ENCODE results near the gene ZNF154. TPM values are rescaled to one million over a fixed set of nuclear protein-coding genes. Genes with fewer than 3 reads are reported as not detected.
A peak's percentile ranks its signal among the peaks of the same experiment; 100 is the strongest.

ZNF154 gene
- total and polyA plus RNA-seq, 5 donors from 2014 or later, result 0.25 to 3.7 (median 1.2) TPM; not detected in 1

DNA sequence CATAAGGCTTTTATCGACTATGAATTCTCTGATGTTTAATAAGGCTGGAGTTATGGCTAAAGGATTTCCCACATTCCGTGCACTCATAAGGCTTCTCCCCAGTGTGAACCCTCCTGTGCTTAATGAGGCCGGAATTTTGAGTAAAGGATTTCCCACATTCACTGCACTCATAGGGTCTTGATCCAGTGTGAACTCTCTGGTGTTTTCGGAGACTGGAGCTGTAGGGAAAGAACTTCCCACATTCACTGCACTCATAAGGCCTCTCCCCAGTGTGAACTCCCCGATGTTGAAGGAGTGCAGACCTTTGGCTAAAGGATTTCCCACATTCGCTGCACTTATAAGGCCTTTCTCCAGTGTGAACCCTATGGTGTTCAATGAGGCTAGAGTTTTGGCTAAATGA, 7.4 kb downstream of the ZNF154 start:
- no peak overlapping the region for H3K4me3 Mint-ChIP-seq
- Histone ChIP-seq H3K27me3 (ENCODE audit: control insufficient read depth, insufficient read depth, low read length) (no peaks in the 10 kb centered on the region), H3K27ac (ENCODE audit: insufficient read depth, low read length, poor library complexity, severe bottlenecking) (no peak overlapping the region), H3K4me3 (ENCODE audit: low read depth, low read length) (no peak overlapping the region), H3K9me3 (ENCODE audit: control insufficient read depth in 2 of 2, low read length in 2 of 2) (peaks cover 75 to 94% of the 10 kb centered on the region in 2 experiments), H3K4me1 (ENCODE audit: control insufficient read depth, insufficient read depth, low read length, poor library complexity, severe bottlenecking) (no peaks in the 10 kb centered on the region), H3K36me3 (ENCODE audit: control insufficient read depth, insufficient read depth, low read length) (peaks cover 38% of the 10 kb centered on the region)
- no peak for DNase-seq
- H3K4me1 Mint-ChIP-seq, result peaks cover 0 to 9% (median under 1%) of the 10 kb centered on the region in 4 donors
- peaks cover 1 to 84% (median 45%) of the 10 kb centered on the region in 7 donors for H3K9me3 Mint-ChIP-seq
- H3K27me3 Mint-ChIP-seq, result peaks cover 4% of the 10 kb centered on the region
- no peak for ATAC-seq (ENCODE audit: low read depth in 2 of 2)
- H3K36me3 Mint-ChIP-seq, result peaks cover 65% of the 10 kb centered on the region
- H3K27ac Mint-ChIP-seq, result no peak overlapping the region

DNA sequence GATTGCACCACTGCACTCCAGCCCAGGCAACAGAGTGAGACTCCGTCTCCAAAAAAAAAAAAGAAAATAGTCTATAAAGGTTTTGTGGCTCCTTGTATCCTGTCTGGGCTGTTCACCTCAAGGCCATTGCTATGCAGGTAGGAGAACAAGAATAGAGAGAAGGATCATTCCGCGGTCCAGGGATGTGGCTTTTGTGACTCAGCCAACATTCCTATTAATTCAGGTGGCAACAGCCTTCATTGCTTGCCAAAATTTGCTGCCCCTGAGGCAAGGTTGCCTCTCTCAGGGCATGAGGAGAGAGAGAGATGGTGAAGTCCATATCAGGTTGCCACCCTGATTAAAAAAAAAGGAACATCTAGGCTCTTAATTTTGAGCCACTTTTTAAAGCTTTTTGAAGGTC, 19.3 kb downstream of the ZNF154 start:
- H3K4me3 Mint-ChIP-seq, result peak overlapping the region in 1 of 4 donors; percentile 41
- no peak for DNase-seq
- H3K27me3 ChIP-seq (ENCODE audit: control insufficient read depth, insufficient read depth, low read length), result no peaks in the 10 kb centered on the region
- H3K36me3 ChIP-seq (ENCODE audit: control insufficient read depth, insufficient read depth, low read length), result peaks cover 33% of the 10 kb centered on the region
- no peak overlapping the region for H3K4me3 ChIP-seq (ENCODE audit: low read depth, low read length)
- H3K9me3 ChIP-seq (ENCODE audit: control insufficient read depth in 2 of 2, low read length in 2 of 2), result peaks cover 83 to 97% of the 10 kb centered on the region in 2 experiments
- peaks cover 2 to 85% (median 39%) of the 10 kb centered on the region in 7 donors for H3K9me3 Mint-ChIP-seq
- peaks cover 0 to 6% (median 2%) of the 10 kb centered on the region in 4 donors for H3K4me1 Mint-ChIP-seq
- H3K27me3 Mint-ChIP-seq, result no peaks in the 10 kb centered on the region
- H3K36me3 Mint-ChIP-seq, result peaks cover 32% of the 10 kb centered on the region
- no peak overlapping the region for H3K27ac Mint-ChIP-seq
- H3K27ac ChIP-seq (ENCODE audit: insufficient read depth, low read length, poor library complexity, severe bottlenecking), result no peak overlapping the region
- H3K4me1 ChIP-seq (ENCODE audit: control insufficient read depth, insufficient read depth, low read length, poor library complexity, severe bottlenecking), result no peaks in the 10 kb centered on the region
- no peak for ATAC-seq (ENCODE audit: low read depth in 2 of 2)

DNA sequence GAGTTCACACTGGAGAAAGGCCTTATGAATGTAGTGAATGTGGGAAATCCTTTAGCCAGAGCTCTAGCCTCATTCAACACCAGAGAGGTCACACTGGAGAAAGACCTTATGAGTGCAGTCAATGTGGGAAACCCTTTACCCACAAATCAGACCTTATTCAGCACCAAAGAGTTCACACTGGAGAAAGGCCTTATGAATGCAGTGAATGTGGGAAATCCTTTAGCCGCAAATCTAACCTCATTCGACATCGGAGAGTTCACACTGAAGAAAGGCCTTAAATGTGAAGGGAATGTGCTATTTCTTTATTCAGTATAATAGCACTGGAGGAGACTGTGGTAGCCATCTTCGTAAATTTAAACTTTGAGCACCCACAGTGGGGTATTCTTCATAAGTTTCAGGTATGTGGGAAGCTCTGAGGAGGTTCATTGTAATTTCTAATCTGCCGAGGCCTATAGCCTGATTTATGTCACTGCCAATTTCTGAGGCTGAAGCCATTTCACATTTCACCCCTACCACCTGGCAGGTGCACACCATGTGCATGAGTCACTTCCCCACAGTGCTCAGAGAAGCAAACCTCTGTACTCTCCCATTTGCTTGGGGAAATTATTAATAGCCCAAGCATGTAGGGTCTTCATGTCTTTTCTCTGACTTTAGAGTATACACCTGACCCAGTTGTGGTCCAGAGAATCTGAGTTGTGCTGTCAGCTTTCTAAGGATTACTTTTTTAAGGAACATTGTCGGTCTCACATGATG, 20.8 kb downstream of the ZNF154 start:
- peaks cover 49% of the 10 kb centered on the region for H3K36me3 ChIP-seq (ENCODE audit: control insufficient read depth, insufficient read depth, low read length)

DNA sequence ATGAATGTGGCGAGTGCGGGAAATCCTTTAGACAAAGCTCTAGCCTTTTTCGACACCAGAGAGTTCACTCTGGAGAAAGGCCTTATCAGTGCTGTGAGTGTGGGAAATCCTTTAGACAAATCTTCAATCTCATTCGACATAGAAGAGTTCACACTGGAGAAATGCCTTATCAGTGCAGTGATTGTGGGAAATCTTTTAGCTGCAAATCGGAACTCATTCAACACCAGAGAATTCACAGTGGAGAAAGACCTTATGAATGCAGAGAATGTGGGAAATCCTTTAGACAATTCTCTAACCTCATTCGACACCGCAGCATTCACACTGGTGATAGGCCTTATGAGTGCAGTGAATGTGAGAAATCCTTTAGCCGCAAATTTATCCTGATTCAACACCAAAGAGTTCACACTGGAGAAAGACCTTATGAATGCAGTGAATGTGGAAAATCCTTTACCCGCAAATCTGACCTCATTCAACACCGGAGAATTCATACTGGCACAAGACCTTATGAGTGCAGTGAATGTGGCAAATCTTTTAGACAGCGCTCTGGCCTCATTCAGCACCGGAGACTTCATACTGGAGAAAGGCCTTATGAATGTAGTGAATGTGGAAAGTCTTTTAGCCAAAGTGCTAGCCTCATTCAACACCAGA, 21.5 kb downstream of the ZNF154 start:
- Histone ChIP-seq H3K27ac (ENCODE audit: insufficient read depth, low read length, poor library complexity, severe bottlenecking) (no peak overlapping the region), H3K4me3 (ENCODE audit: low read depth, low read length) (no peak overlapping the region), H3K4me1 (ENCODE audit: control insufficient read depth, insufficient read depth, low read length, poor library complexity, severe bottlenecking) (peaks cover 8% of the 10 kb centered on the region), H3K36me3 (ENCODE audit: control insufficient read depth, insufficient read depth, low read length) (peaks cover 52% of the 10 kb centered on the region), H3K9me3 (ENCODE audit: control insufficient read depth in 2 of 2, low read length in 2 of 2) (peaks cover 82 to 97% of the 10 kb centered on the region in 2 experiments), H3K27me3 (ENCODE audit: control insufficient read depth, insufficient read depth, low read length) (no peaks in the 10 kb centered on the region)
- no peak for DNase-seq
- H3K27me3 Mint-ChIP-seq, result no peaks in the 10 kb centered on the region
- peaks cover 1 to 27% (median 18%) of the 10 kb centered on the region in 4 donors for H3K4me1 Mint-ChIP-seq
- peaks cover 7 to 86% (median 55%) of the 10 kb centered on the region in 7 donors for H3K9me3 Mint-ChIP-seq
- H3K4me3 Mint-ChIP-seq, result no peak overlapping the region
- no peak for ATAC-seq (ENCODE audit: low read depth in 2 of 2)
- peaks cover 55% of the 10 kb centered on the region for H3K36me3 Mint-ChIP-seq
- H3K27ac Mint-ChIP-seq, result peak overlapping the region in 1 of 3 donors; percentile 43

More for the DNA sequence above, 20.8 kb downstream of the ZNF154 start:
- no peaks in the 10 kb centered on the region for H3K27me3 ChIP-seq (ENCODE audit: control insufficient read depth, insufficient read depth, low read length)
- peaks cover 0 to 20% (median 12%) of the 10 kb centered on the region in 4 donors for H3K4me1 Mint-ChIP-seq
- no peak overlapping the region for H3K27ac ChIP-seq (ENCODE audit: insufficient read depth, low read length, poor library complexity, severe bottlenecking)
- H3K9me3 Mint-ChIP-seq, result peaks cover under 1 to 86% (median 51%) of the 10 kb centered on the region in 7 donors
- H3K9me3 ChIP-seq (ENCODE audit: control insufficient read depth in 2 of 2, low read length in 2 of 2), result peaks cover 84 to 97% of the 10 kb centered on the region in 2 experiments
- H3K27me3 Mint-ChIP-seq, result no peaks in the 10 kb centered on the region
- DNase-seq (no peak), ATAC-seq (ENCODE audit: low read depth in 2 of 2) (no peak)
- H3K36me3 Mint-ChIP-seq, result peaks cover 48% of the 10 kb centered on the region
- H3K27ac Mint-ChIP-seq, result no peak overlapping the region
- peaks cover under 1% of the 10 kb centered on the region for H3K4me1 ChIP-seq (ENCODE audit: control insufficient read depth, insufficient read depth, low read length, poor library complexity, severe bottlenecking)
- H3K4me3 ChIP-seq (ENCODE audit: low read depth, low read length), result peak overlapping the region; percentile 9
- H3K4me3 Mint-ChIP-seq, result no peak overlapping the region

DNA sequence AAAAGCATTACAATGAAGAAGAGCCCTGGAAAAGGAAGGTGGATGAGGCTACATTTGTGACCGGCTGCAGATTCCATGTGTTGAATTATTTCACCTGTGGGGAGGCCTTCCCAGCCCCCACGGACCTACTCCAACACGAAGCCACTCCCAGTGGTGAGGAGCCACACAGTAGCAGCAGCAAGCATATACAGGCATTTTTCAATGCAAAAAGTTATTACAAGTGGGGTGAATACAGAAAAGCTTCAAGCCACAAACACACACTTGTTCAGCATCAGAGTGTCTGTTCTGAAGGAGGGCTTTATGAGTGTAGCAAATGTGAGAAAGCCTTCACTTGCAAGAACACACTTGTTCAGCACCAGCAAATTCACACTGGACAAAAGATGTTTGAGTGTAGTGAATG, 22.3 kb downstream of the ZNF154 start:
- no peak for ATAC-seq (ENCODE audit: low read depth in 2 of 2)
- Histone ChIP-seq H3K27ac (ENCODE audit: insufficient read depth, low read length, poor library complexity, severe bottlenecking) (no peak overlapping the region), H3K9me3 (ENCODE audit: control insufficient read depth in 2 of 2, low read length in 2 of 2) (peaks cover 77 to 96% of the 10 kb centered on the region in 2 experiments), H3K36me3 (ENCODE audit: control insufficient read depth, insufficient read depth, low read length) (peaks cover 52% of the 10 kb centered on the region), H3K4me1 (ENCODE audit: control insufficient read depth, insufficient read depth, low read length, poor library complexity, severe bottlenecking) (peaks cover 13% of the 10 kb centered on the region), H3K4me3 (ENCODE audit: low read depth, low read length) (no peak overlapping the region), H3K27me3 (ENCODE audit: control insufficient read depth, insufficient read depth, low read length) (no peaks in the 10 kb centered on the region)
- Mint-ChIP-seq H3K27ac (no peak overlapping the region), H3K9me3 (peaks cover 7 to 93% (median 58%) of the 10 kb centered on the region in 7 donors), H3K4me1 (peaks cover 8 to 35% (median 20%) of the 10 kb centered on the region in 4 donors), H3K27me3 (no peaks in the 10 kb centered on the region), H3K36me3 (peaks cover 62% of the 10 kb centered on the region), H3K4me3 (no peak overlapping the region)
- no peak for DNase-seq

DNA sequence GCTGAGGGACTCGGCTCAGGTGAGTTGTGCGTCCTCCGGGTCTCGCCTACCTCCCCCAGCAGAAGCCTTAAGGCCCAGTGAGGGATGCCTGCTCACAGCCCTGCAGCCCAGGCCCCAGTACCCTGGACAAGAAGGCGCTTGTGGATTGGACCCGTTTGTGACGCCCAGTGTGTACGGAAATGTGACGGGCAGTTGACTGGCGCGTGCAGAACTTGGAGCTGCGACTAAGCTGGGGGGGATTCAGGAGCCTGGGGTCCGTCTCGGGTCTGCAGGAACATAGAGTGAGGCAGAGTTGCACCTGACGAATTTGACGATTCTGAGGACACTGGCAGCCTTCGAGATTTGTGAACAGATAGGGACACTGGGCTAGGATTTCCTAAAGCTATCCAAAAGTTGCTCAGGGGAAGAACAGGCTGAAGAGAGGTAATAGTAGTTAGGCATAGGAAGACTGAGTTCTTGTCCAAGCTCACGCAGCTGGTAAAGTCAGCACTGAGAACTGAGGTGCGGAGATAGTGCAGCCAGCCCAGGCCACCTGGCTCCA, 26.7 kb downstream of the ZNF154 start:
- peak overlapping the region; percentile 93 to 99 (median 98) for H3K4me3 Mint-ChIP-seq
- peaks cover 60% of the 10 kb centered on the region for H3K36me3 Mint-ChIP-seq
- H3K27ac Mint-ChIP-seq, result peak overlapping the region; percentile 96 to 97 (median 96)
- ATAC-seq (ENCODE audit: low read depth in 2 of 2), result no peak
- Histone ChIP-seq H3K4me3 (ENCODE audit: low read depth, low read length) (peak overlapping the region; percentile 89), H3K9me3 (ENCODE audit: control insufficient read depth in 2 of 2, low read length in 2 of 2) (peaks cover 49 to 60% of the 10 kb centered on the region in 2 experiments), H3K27me3 (ENCODE audit: control insufficient read depth, insufficient read depth, low read length) (peaks cover 2% of the 10 kb centered on the region), H3K4me1 (ENCODE audit: control insufficient read depth, insufficient read depth, low read length, poor library complexity, severe bottlenecking) (peaks cover 13% of the 10 kb centered on the region), H3K27ac (ENCODE audit: insufficient read depth, low read length, poor library complexity, severe bottlenecking) (peak overlapping the region; percentile 58), H3K36me3 (ENCODE audit: control insufficient read depth, insufficient read depth, low read length) (peaks cover 44% of the 10 kb centered on the region)
- H3K4me1 Mint-ChIP-seq, result peaks cover 11 to 41% (median 23%) of the 10 kb centered on the region in 4 donors
- peaks cover 7 to 66% (median 49%) of the 10 kb centered on the region in 7 donors for H3K9me3 Mint-ChIP-seq
- DNase-seq, result no peak
- H3K27me3 Mint-ChIP-seq, result no peaks in the 10 kb centered on the region

DNA sequence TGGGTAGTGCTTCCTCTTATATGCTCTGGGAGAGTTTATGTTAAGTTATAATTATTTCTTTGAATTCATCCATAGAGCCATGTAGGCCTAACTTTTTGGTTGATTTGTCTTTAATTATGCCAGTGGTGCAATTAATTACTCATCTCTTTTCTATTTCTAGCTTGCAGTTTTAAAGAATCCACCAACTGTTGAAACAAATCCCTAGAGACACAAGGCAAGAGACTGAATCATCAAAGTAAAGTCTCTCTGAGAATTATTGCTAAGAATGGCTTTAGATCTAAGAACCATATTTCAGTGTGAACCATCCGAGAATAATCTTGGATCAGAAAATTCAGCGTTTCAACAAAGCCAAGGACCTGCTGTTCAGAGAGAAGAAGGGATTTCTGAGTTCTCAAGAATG, 33.1 kb downstream of the ZNF154 start:
- Histone ChIP-seq H3K27ac (ENCODE audit: insufficient read depth, low read length, poor library complexity, severe bottlenecking) (no peak overlapping the region), H3K4me3 (ENCODE audit: low read depth, low read length) (no peak overlapping the region), H3K4me1 (ENCODE audit: control insufficient read depth, insufficient read depth, low read length, poor library complexity, severe bottlenecking) (no peaks in the 10 kb centered on the region), H3K36me3 (ENCODE audit: control insufficient read depth, insufficient read depth, low read length) (no peaks in the 10 kb centered on the region), H3K27me3 (ENCODE audit: control insufficient read depth, insufficient read depth, low read length) (peaks cover 5% of the 10 kb centered on the region), H3K9me3 (ENCODE audit: control insufficient read depth in 2 of 2, low read length in 2 of 2) (peaks cover 7 to 21% of the 10 kb centered on the region in 2 experiments)
- Mint-ChIP-seq H3K27ac (no peak overlapping the region), H3K9me3 (peaks cover 0 to 28% (median 9%) of the 10 kb centered on the region in 7 donors), H3K4me3 (no peak overlapping the region), H3K4me1 (no peaks in the 10 kb centered on the region), H3K36me3 (peaks cover 4% of the 10 kb centered on the region), H3K27me3 (no peaks in the 10 kb centered on the region)
- DNase-seq (no peak), ATAC-seq (ENCODE audit: low read depth in 2 of 2) (no peak)

All from CD4-positive, CD25-positive, alpha-beta regulatory T cell (primary cell).